ENCODE data around the gene SLCO2A1.

DNA sequence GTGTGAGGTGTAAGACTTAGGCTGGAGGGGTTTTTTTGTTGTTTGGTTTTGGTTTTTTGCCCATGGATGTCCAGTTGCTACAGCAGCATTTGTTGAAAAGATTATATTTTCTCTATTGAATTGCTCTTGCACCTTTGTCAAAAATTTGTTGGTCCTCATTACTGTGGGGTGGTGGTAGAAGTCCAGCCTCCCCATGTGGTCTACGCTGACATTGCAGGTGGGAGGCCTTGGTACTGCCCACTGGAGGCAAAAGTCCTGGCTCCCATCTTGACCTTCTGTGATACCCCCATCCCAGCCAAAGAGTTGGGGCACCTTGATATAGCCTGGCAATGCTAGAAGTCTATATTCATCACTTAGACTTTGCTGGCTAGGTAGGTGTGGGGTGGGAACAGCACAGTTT is 128.6 kb downstream of the SLCO2A1 start:
- TF ChIP-seq, protein P1, sequence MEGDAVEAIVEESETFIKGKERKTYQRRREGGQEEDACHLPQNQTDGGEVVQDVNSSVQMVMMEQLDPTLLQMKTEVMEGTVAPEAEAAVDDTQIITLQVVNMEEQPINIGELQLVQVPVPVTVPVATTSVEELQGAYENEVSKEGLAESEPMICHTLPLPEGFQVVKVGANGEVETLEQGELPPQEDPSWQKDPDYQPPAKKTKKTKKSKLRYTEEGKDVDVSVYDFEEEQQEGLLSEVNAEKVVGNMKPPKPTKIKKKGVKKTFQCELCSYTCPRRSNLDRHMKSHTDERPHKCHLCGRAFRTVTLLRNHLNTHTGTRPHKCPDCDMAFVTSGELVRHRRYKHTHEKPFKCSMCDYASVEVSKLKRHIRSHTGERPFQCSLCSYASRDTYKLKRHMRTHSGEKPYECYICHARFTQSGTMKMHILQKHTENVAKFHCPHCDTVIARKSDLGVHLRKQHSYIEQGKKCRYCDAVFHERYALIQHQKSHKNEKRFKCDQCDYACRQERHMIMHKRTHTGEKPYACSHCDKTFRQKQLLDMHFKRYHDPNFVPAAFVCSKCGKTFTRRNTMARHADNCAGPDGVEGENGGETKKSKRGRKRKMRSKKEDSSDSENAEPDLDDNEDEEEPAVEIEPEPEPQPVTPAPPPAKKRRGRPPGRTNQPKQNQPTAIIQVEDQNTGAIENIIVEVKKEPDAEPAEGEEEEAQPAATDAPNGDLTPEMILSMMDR (IDR thresholded peaks at IDR 0.05), result no peak
- no peak for TF ChIP-seq POLR2A (IDR thresholded peaks at IDR 0.05)

All from lower leg skin (tissue), 3 donors.